ENCODE data around the gene MAF. TPM values are rescaled to one million over a fixed set of nuclear protein-coding genes. Genes with fewer than 3 reads are reported as not detected.

The MAF gene
- total and polyA plus RNA-seq, 2 of the 13 experiments (the other 11 are each of a cell fraction or from before 2014, with no cell fraction given), result 0.07 to 0.31 TPM

GRCh38 chr16:79593074-79593531 is 7.4 kb downstream of the MAF start (continued):
- no peak for TF ChIP-seq PITX1 (CRISPR knock-in tag; IDR thresholded peaks at IDR 0.05)
- TF ChIP-seq DPF2 (CRISPR knock-in tag; IDR thresholded peaks at IDR 0.05; ENCODE audit: borderline replicate concordance, low read depth), result no peak
- TF ChIP-seq REL (CRISPR knock-in tag; conservative IDR thresholded peaks at IDR 0.05), result no peak
- TF ChIP-seq FOXK1 (CRISPR knock-in tag; IDR thresholded peaks at IDR 0.05; ENCODE audit: borderline replicate concordance, low read depth), result no peak
- TF ChIP-seq ONECUT2 (CRISPR knock-in tag; IDR thresholded peaks at IDR 0.05), result no peak
- TF ChIP-seq ZNF784 (CRISPR knock-in tag; IDR thresholded peaks at IDR 0.05; ENCODE audit: borderline replicate concordance), result no peak
- no peak for TF ChIP-seq ARNTL (CRISPR knock-in tag; IDR thresholded peaks at IDR 0.05)
- no peak for TF ChIP-seq ZNF614 (CRISPR knock-in tag; IDR thresholded peaks at IDR 0.05; ENCODE audit: borderline replicate concordance)
- no peak for TF ChIP-seq CREB1 (IDR thresholded peaks at IDR 0.05)
- TF ChIP-seq CREB1 (CRISPR knock-in tag; IDR thresholded peaks at IDR 0.05), result 0 out of 2 replicates have a peak, but pooled peaks have one; percentile 20
- TF ChIP-seq HNRNPLL (IDR thresholded peaks at IDR 0.05; ENCODE audit: low read depth, low read length, poor library complexity, severe bottlenecking), result peak; percentile 38
- TF ChIP-seq ZMYM3 (CRISPR knock-in tag; IDR thresholded peaks at IDR 0.05), result no peak
- TF ChIP-seq ZNF282 (IDR thresholded peaks at IDR 0.05; ENCODE audit: partially characterized antibody), result no peak
- no peak for TF ChIP-seq NFYB (CRISPR knock-in tag; IDR thresholded peaks at IDR 0.05)
- peak; percentile 83; the same call in 1 of the 2 replicates for TF ChIP-seq NAIF1 (CRISPR knock-in tag; IDR thresholded peaks at IDR 0.05; ENCODE audit: borderline replicate concordance)
- TF ChIP-seq HMGXB4 (CRISPR knock-in tag; IDR thresholded peaks at IDR 0.05; ENCODE audit: borderline replicate concordance in 1 of 2, low read depth in 1 of 2), result no peak
- peak; percentile 39; the same call in 1 of the 2 replicates for TF ChIP-seq ELF1 (CRISPR knock-in tag; IDR thresholded peaks at IDR 0.05)
- no peak for TF ChIP-seq ZNF546 (CRISPR knock-in tag; conservative IDR thresholded peaks at IDR 0.05)
- TF ChIP-seq TCF7L2 (IDR thresholded peaks at IDR 0.05; ENCODE audit: low read depth, low read length), result no peak
- no peak for TF ChIP-seq HHEX (CRISPR knock-in tag; IDR thresholded peaks at IDR 0.05)
- no peak for TF ChIP-seq CSRNP2 (CRISPR knock-in tag; conservative IDR thresholded peaks at IDR 0.05; ENCODE audit: low read depth)
- TF ChIP-seq PATZ1 (CRISPR knock-in tag; IDR thresholded peaks at IDR 0.05), result no peak
- TF ChIP-seq ZNF747 (CRISPR knock-in tag; IDR thresholded peaks at IDR 0.05; ENCODE audit: borderline replicate concordance), result no peak
- TF ChIP-seq ZNF329 (CRISPR knock-in tag; IDR thresholded peaks at IDR 0.05; ENCODE audit: low read depth), result no peak
- no peak for TF ChIP-seq NR1H2 (CRISPR knock-in tag; IDR thresholded peaks at IDR 0.05; ENCODE audit: borderline replicate concordance, low read depth)
- no peak for TF ChIP-seq ZNF660 (CRISPR knock-in tag; IDR thresholded peaks at IDR 0.05; ENCODE audit: borderline replicate concordance, low read depth)
- TF ChIP-seq SAP130 (CRISPR knock-in tag; IDR thresholded peaks at IDR 0.05; ENCODE audit: low read depth), result no peak
